Measurements from ENCODE around the gene VASN.

GRCh38 chr16:4402439-4403132 is 30.9 kb downstream of the VASN start:
- TF ChIP-seq CTCF (IDR thresholded peaks at IDR 0.05) (peak; percentile 92 to 97 (median 95)), POLR2AphosphoS5 (IDR thresholded peaks at IDR 0.05) (peak in 1 of 2 donors; percentile 50), POLR2A (IDR thresholded peaks at IDR 0.05; ENCODE audit: low read depth) (no peak), EP300 (IDR thresholded peaks at IDR 0.05) (no peak)
